HL-60 (cell line): ENCODE data around the gene TMEM156.

Experiments
- CTCF ChIP-seq: IDR thresholded peaks from one replicate; pipeline ENCODE4 v1.5.1; 2011; ENCODE audit warnings: low read length, control low read depth, inconsistent platforms; ENCODE audit not compliant: insufficient read depth
- POLR2AphosphoS5 ChIP-seq: IDR thresholded peaks from 2 replicates; pipeline ENCODE4 v1.6.1; 2012; ENCODE audit warnings: low read depth

GRCh38 chr4:38930707-38931106, 101.5 kb downstream of the TMEM156 start:
- TF ChIP-seq CTCF (no peak), POLR2AphosphoS5 (no peak)
